ENCODE measurements around the gene VWA3A. TPM values are rescaled to one million over a fixed set of nuclear protein-coding genes. Genes with fewer than 3 reads are reported as not detected.
A peak's percentile ranks its signal among the peaks of the same experiment; 100 is the strongest.

Gene VWA3A
- total RNA-seq, 2 experiments from 2014 or later = 0.15 to 0.20 TPM

DNA sequence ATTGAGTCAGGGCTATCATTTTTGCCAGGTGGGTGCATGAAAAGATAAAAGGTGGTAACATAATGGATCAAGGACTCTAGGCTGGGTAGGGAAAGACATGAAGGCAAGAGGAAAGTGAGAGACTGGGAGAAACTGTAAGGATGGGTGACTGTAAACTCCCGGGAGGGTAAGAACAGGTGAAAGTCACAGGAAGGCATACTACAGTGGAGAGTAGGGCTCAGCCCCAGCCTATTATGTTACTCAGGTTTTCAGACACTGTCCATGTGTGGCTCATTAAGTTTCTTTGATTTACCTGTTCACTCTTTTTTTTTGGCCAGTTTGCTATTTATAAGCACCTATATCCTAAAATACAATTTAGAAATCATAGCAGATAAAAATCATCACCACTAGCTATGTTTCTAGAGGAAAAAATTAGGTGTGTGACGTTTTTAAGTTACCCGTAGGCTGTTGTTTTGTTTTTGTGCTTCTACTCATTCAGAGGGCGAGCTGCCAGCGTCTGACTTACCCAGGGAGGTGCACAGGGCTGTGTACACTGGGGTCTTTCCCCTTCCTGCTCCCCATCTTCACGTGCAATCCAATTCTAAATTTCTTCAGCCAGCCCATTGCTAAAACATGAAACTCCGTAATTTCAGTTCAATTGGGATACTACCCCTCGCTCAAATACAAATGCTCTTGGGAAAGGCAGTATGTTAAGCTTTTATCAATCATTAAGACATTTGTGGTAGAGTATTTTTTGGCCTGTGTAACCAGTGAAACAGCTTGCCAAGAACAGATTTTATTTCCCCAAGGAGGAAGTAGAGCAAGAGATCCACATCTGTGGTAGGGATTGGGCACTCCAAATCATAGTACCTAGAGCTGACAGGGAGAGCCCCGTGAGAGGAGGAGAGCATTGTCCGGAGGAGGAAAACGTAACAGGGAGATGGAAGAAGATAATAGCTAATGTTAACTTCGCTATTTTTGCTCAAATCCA lies 21.7 kb upstream of the VWA3A start:
- Mint-ChIP-seq H3K9me3 (peaks cover 10% of the 10 kb centered on the region), H3K4me1 (no peaks in the 10 kb centered on the region), H3K36me3 (ENCODE audit: low read depth) (peaks cover 14% of the 10 kb centered on the region), H3K27me3 (no peaks in the 10 kb centered on the region), H3K27ac (no peak overlapping the region), H3K4me3 (no peak overlapping the region)
- ChIA-PET POLR2A (no interaction called here), CTCF (no interaction called here)
- no peak for DNase-seq

DNA sequence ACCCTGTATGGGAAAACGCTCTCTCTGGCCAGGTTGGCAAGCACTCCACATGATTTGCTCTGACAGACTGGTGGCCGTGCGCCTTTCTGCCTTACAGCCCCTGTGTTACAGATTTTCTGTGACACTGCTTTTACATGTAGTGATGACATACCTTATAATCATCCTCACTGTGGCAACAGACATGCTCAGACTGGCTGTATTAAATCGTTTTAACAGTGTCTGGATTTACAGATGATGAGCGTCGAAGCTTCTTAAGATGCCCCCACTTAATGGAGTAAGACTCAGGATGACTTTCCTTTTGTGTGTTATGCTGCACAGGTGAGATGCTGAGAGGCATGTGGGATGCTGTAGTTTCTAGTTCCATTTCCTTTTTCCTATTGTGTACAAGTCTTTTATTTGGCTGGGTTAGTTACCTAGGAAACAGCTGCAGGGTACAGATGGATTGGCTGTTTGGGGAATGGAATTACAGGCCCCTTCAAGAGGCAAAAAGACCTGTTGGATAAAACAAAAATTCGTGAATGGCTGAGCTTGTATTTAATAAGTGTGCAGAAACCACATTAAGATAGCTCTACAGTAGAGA lies 20.9 kb upstream of the VWA3A start:
- H3K27me3 Mint-ChIP-seq = no peaks in the 10 kb centered on the region
- H3K9me3 Mint-ChIP-seq = peaks cover 6% of the 10 kb centered on the region
- POLR2A ChIA-PET = no interaction called here
- no peak for DNase-seq
- no peak overlapping the region for H3K27ac Mint-ChIP-seq
- no peak overlapping the region for H3K4me3 Mint-ChIP-seq
- peaks cover 8% of the 10 kb centered on the region for H3K36me3 Mint-ChIP-seq (ENCODE audit: low read depth)
- no peaks in the 10 kb centered on the region for H3K4me1 Mint-ChIP-seq
- CTCF ChIA-PET = interaction anchor here (1.0 kb wide), 1 partner anchor 69 kb away, joined by 4 read pairs; no protein-coding TSS in a partner anchor

DNA sequence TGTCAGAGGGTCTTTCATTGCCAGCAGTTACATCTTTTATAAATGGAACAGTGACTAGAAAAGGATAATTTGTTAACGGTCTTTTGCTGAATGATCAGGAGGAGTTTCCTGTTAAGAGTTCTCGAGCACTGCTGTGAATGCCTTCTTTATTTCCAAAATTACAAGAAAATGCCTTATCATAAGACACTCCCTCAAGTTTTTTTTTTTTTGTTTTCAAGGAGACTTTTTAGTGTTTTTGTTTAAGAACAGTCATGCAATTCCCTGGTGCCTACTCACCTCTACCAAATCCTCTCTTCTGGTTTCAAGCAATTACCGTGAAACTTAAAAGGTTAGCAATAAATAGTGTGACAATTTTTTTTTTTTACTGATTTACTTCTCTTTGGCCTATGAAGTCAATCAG lies 19.0 kb upstream of the VWA3A start:
- Mint-ChIP-seq H3K27ac (no peak overlapping the region), H3K4me3 (no peak overlapping the region), H3K4me1 (peaks cover 4% of the 10 kb centered on the region), H3K9me3 (no peaks in the 10 kb centered on the region), H3K27me3 (no peaks in the 10 kb centered on the region), H3K36me3 (ENCODE audit: low read depth) (no peaks in the 10 kb centered on the region)
- CTCF ChIA-PET = interaction anchor here (0.7 kb wide), 1 partner anchor 69 kb away, joined by 5 read pairs; no protein-coding TSS in a partner anchor
- POLR2A ChIA-PET = no interaction called here
- no peak for DNase-seq

DNA sequence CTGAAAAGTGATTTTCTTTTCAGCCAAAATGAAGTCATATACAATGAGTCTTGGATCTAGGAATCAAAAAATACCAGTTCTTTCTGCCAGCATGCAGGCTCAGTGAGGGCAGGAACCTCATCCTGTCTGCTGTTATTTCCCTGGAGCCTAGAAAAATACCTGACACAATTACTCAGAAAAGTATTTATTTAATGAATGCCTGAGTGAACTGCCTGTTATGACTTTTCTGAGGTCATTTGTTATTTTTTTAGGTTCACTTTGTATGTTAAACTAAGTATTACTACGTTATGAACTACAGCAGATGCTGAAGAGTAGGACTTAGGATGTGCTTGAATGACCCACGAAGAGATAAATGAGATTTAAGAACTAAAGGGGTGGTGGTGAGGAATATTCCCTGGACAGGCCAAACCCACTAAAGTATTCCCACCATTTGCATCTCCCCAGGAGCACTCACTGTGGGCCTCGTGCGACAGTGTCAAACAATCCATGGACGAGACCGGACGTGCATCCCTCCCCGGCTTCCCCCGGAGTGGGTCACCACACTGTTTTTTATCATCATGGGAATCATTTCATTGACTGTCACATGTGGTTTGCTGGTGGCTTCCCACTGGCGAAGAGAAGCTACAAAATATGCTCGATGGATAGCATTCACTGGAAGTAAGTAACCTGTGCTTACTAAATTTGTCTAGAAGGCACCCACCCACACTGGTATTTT lies 17.1 kb upstream of the VWA3A start:
- Mint-ChIP-seq H3K9me3 (no peaks in the 10 kb centered on the region), H3K27me3 (no peaks in the 10 kb centered on the region), H3K27ac (no peak overlapping the region), H3K4me1 (peaks cover 4% of the 10 kb centered on the region), H3K36me3 (ENCODE audit: low read depth) (no peaks in the 10 kb centered on the region), H3K4me3 (no peak overlapping the region)
- DNase-seq = no peak
- POLR2A ChIA-PET = no interaction called here
- CTCF ChIA-PET = interaction anchor here (1.2 kb wide), 1 partner anchor 221 kb away, joined by 3 read pairs; no protein-coding TSS in a partner anchor

DNA sequence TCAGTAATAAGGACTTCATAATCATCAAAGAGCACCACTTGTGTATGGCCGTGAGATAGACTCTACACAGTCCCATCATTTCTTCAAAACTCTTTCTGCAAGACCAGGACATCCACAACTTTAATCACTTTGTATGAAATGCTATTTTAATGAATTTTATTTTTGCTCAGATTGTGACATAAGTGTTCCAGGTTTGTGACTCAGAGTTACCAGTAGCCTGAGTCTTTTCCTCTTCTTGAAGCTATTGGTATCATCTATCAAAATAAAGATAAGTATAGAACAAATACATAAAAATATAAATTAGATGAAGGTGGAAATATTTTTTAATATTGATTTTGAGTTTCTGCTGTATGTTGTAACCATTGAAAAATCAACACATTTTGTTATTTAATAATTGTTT lies 16.6 kb upstream of the VWA3A start:
- POLR2A ChIA-PET = no interaction called here
- H3K27me3 Mint-ChIP-seq = no peaks in the 10 kb centered on the region

DNA sequence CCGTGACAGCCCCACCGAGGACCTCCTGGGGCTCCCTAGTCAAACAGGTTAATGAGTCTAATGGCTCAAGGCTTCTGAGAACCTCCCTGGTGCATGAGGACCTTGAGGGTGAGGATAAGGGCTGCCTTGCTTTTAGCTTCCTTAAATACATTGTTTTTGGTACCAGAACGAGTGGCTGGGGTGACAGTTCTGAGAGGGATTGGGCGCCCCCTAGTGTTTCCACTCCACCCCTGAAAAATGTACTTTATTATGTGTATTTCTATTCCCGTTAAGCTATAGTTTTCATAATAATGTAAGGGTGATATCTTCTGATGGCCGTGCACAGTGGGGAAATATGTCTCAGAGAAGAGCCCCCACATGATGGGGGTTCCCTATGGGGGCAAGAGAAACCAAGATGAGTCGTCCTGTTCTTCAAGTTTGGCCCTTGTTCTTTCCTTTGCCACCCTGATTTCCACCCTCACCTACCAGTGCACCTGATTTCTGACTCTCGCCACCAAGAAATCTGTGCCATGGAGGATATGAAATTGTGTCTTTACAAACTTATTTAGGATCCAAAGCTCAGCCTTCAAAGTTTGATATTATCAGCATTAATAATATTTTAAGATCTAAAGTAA lies 14.5 kb upstream of the VWA3A start:
- peaks cover 4% of the 10 kb centered on the region for H3K4me1 Mint-ChIP-seq
- DNase-seq = peak; percentile 79
- no peak overlapping the region for H3K27ac Mint-ChIP-seq
- H3K4me3 Mint-ChIP-seq = no peak overlapping the region
- ChIA-PET CTCF (interaction anchor here (0.6 to 3.2 kb wide), 27 partner anchors 10 to 743 kb away, joined by 3 to 24 read pairs (median 5); partner anchors contain the start of genes MOSMO, PDZD9, POLR3E and VWA3A), POLR2A (interaction anchor here (0.6 to 1.1 kb wide), 3 partner anchors 16 to 402 kb away, joined by 3 to 5 read pairs (median 4); partner anchors contain the start of gene MOSMO)
- no peaks in the 10 kb centered on the region for H3K9me3 Mint-ChIP-seq
- peaks cover 2% of the 10 kb centered on the region for H3K27me3 Mint-ChIP-seq
- H3K36me3 Mint-ChIP-seq (ENCODE audit: low read depth) = no peaks in the 10 kb centered on the region

More for the DNA sequence above, 16.6 kb upstream of the VWA3A start:
- H3K27ac Mint-ChIP-seq = no peak overlapping the region
- H3K9me3 Mint-ChIP-seq = no peaks in the 10 kb centered on the region
- no peaks in the 10 kb centered on the region for H3K36me3 Mint-ChIP-seq (ENCODE audit: low read depth)
- CTCF ChIA-PET = interaction anchor here (0.7 to 1.4 kb wide), 3 partner anchors 8 to 221 kb away, joined by 3 read pairs; no protein-coding TSS in a partner anchor
- no peak overlapping the region for H3K4me3 Mint-ChIP-seq
- H3K4me1 Mint-ChIP-seq = peaks cover 4% of the 10 kb centered on the region
- no peak for DNase-seq

DNA sequence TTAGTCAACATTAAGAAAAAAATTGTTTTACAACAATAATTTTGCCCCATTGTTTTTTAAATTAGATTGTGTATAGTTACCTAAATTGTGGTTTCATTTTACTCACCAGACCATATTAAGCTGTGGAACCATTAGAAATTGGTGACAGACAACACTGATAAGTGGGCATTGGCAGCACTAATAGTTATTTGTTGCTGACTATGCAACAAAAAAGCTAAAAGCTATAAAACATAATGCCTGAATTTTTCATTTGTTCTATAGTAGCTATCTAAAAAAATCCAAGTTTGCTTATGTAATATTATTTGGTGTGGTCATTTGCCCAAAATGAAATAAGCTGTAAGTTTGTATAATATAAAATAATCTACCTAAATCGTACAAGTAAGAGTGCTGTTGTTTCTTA lies 13.7 kb upstream of the VWA3A start:
- H3K9me3 Mint-ChIP-seq = no peaks in the 10 kb centered on the region
- ChIA-PET CTCF (interaction anchor here (0.9 to 3.2 kb wide), 12 partner anchors 11 to 219 kb away, joined by 3 to 24 read pairs (median 8); partner anchors contain the start of genes MOSMO, PDZD9 and POLR3E), POLR2A (interaction anchor here (0.6 kb wide), 1 partner anchor 403 kb away, joined by 3 read pairs; no protein-coding TSS in a partner anchor)
- H3K27me3 Mint-ChIP-seq = peaks cover 2% of the 10 kb centered on the region
- H3K27ac Mint-ChIP-seq = no peak overlapping the region
- no peak for DNase-seq
- H3K36me3 Mint-ChIP-seq (ENCODE audit: low read depth) = no peaks in the 10 kb centered on the region
- H3K4me3 Mint-ChIP-seq = no peak overlapping the region
- H3K4me1 Mint-ChIP-seq = peaks cover 4% of the 10 kb centered on the region

DNA sequence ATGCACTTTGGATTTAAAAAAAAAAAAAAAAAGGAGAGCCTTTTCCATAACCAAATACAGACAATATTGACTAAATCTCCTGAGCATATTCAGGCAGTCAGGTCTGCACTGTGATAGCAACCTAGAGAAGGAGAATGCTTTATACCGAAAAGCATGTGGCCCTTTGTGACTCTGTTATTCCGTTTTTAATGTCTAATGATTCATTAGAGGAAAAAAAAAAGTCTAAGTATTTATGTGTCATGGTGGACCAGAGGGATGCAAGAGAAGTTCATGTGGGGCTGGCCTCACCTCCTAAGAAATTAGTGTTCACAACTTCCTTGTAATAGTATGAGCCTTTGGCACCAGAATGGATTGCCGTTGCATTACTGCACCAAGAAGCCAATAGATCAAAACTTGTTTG lies 11.3 kb upstream of the VWA3A start:
- peaks cover 4% of the 10 kb centered on the region for H3K4me1 Mint-ChIP-seq
- H3K4me3 Mint-ChIP-seq = no peak overlapping the region
- peaks cover 2% of the 10 kb centered on the region for H3K27me3 Mint-ChIP-seq
- CTCF ChIA-PET = no interaction called here
- POLR2A ChIA-PET = no interaction called here
- H3K36me3 Mint-ChIP-seq (ENCODE audit: low read depth) = peaks cover 2% of the 10 kb centered on the region
- H3K9me3 Mint-ChIP-seq = no peaks in the 10 kb centered on the region
- no peak overlapping the region for H3K27ac Mint-ChIP-seq
- no peak for DNase-seq

DNA sequence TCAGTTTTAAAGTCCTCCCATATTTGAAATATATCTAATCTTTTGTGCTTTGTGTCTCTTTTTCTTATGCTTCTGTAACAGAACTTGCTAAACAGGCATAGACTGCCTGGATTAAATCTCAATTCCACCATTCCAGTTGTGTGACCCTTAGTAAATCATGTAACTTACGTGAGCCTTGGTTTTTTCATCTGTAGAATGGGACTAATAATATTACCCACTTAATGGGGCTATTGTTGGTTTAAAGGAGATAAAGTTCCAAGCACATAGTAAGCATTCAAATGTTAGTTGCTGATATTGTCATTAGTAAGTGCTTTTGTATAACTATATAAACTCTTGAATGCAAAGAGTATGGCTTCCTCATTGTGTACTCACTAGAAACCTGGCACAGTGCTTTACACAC lies 5.9 kb upstream of the VWA3A start:
- Mint-ChIP-seq H3K9me3 (no peaks in the 10 kb centered on the region), H3K4me3 (no peak overlapping the region), H3K27me3 (no peaks in the 10 kb centered on the region), H3K36me3 (ENCODE audit: low read depth) (peaks cover 5% of the 10 kb centered on the region), H3K4me1 (no peaks in the 10 kb centered on the region), H3K27ac (peak overlapping the region; percentile 14)
- ChIA-PET POLR2A (no interaction called here), CTCF (no interaction called here)
- DNase-seq = no peak

DNA sequence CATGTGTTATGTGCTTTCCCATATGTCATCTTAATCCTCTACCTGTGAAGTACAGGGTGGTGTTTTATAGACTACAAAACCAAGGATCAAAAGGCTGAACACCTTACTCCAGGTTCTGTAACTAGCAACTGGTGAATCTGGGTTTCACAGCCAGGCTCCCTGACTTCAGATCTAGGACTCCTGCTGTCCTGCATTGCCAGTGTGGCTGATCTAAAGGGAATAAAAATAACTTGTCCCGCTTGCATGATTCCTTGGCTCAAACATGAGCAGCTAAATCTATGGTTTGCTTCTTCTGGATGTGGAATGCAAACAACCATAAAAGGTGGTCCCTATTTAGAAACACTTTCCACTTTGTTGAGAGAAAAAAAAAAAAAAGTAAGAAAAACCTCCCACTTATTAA lies 3.7 kb upstream of the VWA3A start:
- no peaks in the 10 kb centered on the region for H3K27me3 Mint-ChIP-seq
- no peak for DNase-seq
- no peaks in the 10 kb centered on the region for H3K9me3 Mint-ChIP-seq
- no peak overlapping the region for H3K4me3 Mint-ChIP-seq
- no peaks in the 10 kb centered on the region for H3K4me1 Mint-ChIP-seq
- peaks cover 5% of the 10 kb centered on the region for H3K36me3 Mint-ChIP-seq (ENCODE audit: low read depth)
- H3K27ac Mint-ChIP-seq = no peak overlapping the region
- CTCF ChIA-PET = interaction anchor here (0.9 to 1.9 kb wide), 3 partner anchors 11 to 87 kb away, joined by 3 to 7 read pairs (median 3); no protein-coding TSS in a partner anchor
- POLR2A ChIA-PET = no interaction called here

DNA sequence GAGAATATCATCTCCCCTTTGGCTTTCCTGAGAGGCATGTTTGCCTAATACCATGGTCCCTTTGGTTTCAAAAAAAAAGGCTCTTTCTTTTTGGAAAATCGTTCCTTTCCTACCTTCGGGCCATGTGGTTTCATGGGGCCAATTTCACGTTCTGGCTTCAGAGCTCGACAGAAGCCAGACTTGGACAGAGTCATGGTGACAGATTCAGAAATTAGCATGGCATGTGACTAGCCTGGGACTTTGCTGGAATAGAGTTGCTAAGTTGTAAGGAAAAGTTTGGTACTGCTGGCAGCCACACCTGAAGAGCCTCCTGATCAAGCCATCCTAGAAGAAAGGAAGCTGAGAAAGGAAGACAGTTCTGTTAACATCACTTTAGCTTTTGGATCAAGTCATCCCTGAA lies 2.4 kb upstream of the VWA3A start:
- CTCF ChIA-PET = interaction anchor here (0.7 to 1.0 kb wide), 4 partner anchors 10 to 99 kb away, joined by 3 to 5 read pairs (median 4); no protein-coding TSS in a partner anchor
- Mint-ChIP-seq H3K4me3 (no peak overlapping the region), H3K9me3 (no peaks in the 10 kb centered on the region), H3K27me3 (peaks cover 1% of the 10 kb centered on the region), H3K4me1 (no peaks in the 10 kb centered on the region), H3K36me3 (ENCODE audit: low read depth) (peaks cover 5% of the 10 kb centered on the region), H3K27ac (no peak overlapping the region)
- POLR2A ChIA-PET = no interaction called here
- DNase-seq = no peak

DNA sequence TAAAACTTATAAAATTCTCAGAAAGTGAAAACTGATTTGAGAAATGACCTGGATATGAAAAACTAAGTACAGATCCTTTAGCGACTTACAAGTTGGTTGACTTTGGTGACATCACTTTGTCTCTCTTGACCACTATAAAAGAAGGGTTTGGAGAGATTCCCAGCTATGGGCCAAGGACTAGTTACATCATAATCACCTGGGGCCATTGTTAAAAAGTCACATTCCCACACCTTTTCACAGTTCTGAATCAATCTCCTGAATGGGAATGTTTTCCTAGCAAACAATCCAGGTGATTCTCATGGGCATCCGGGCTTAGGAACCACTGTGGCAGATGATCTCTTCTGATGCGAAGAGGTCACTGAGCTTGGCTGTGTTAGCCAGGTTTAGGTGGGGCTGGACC lies 620 bp upstream of the VWA3A start:
- H3K9me3 Mint-ChIP-seq = no peaks in the 10 kb centered on the region

More for the DNA sequence above, 620 bp upstream of the VWA3A start:
- DNase-seq = no peak
- no peaks in the 10 kb centered on the region for H3K4me1 Mint-ChIP-seq
- no peak overlapping the region for H3K4me3 Mint-ChIP-seq
- ChIA-PET POLR2A (no interaction called here), CTCF (interaction anchor here (2.2 kb wide), 1 partner anchor 14 kb away, joined by 5 read pairs; no protein-coding TSS in a partner anchor)
- peaks cover 10% of the 10 kb centered on the region for H3K27me3 Mint-ChIP-seq
- H3K27ac Mint-ChIP-seq = no peak overlapping the region
- H3K36me3 Mint-ChIP-seq (ENCODE audit: low read depth) = no peaks in the 10 kb centered on the region
